Measurements from ENCODE around the gene KCNE3. TPM values are rescaled to one million over a fixed set of nuclear protein-coding genes. Genes with fewer than 3 reads are reported as not detected.

The KCNE3 gene
- total RNA-seq, 2 donors from 2014 or later = 6.6 to 8.3 TPM

GRCh38 chr11:74460065-74460464, 7.3 kb downstream of the KCNE3 start:
- TF ChIP-seq, protein P1, sequence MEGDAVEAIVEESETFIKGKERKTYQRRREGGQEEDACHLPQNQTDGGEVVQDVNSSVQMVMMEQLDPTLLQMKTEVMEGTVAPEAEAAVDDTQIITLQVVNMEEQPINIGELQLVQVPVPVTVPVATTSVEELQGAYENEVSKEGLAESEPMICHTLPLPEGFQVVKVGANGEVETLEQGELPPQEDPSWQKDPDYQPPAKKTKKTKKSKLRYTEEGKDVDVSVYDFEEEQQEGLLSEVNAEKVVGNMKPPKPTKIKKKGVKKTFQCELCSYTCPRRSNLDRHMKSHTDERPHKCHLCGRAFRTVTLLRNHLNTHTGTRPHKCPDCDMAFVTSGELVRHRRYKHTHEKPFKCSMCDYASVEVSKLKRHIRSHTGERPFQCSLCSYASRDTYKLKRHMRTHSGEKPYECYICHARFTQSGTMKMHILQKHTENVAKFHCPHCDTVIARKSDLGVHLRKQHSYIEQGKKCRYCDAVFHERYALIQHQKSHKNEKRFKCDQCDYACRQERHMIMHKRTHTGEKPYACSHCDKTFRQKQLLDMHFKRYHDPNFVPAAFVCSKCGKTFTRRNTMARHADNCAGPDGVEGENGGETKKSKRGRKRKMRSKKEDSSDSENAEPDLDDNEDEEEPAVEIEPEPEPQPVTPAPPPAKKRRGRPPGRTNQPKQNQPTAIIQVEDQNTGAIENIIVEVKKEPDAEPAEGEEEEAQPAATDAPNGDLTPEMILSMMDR (IDR thresholded peaks at IDR 0.05) = no peak
- Histone ChIP-seq H3K4me1 (ENCODE audit: control insufficient read depth in 1 of 2, low read depth in 2 of 2) (peaks cover 0 to 4% of the 10 kb centered on the region in 2 donors), H3K27me3 (replicated peaks; ENCODE audit: insufficient read depth) (no peaks in the 10 kb centered on the region), H3K36me3 (no peaks in the 10 kb centered on the region), H3K4me3 (peak overlapping the region; percentile 5), H3K9me3 (no peaks in the 10 kb centered on the region), H3K27ac (no peak overlapping the region)
- ATAC-seq (ENCODE audit: insufficient number of reproducible peaks, low FRiP score, low read depth) = no peak
- DNase-seq (ENCODE audit: low spot score) = no peak

DNA sequence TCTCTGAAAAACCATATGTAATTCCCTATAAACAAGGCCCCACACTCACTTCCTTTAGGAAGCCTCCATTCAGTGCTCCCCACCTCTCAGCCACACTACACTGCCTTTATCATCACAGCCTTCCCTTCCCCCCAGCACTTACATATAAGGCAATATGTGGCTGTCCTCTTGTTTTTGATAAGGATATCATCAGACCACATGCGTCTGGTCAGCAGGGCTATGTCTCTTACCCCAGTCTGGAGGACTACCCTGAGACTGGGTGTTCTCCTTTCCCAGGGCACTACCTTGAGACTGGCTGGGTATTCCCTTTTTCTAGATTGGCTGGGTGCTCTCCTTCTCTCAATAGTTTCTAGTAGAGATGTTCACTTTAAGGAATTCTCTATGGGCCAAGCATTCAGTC, 7.8 kb downstream of the KCNE3 start:
- H3K36me3 ChIP-seq = no peaks in the 10 kb centered on the region
- H3K9me3 ChIP-seq = no peaks in the 10 kb centered on the region
- TF ChIP-seq, protein P1 (IDR thresholded peaks at IDR 0.05) = no peak
- DNase-seq (ENCODE audit: low spot score) = no peak
- H3K27me3 ChIP-seq (replicated peaks; ENCODE audit: insufficient read depth) = no peaks in the 10 kb centered on the region
- H3K4me1 ChIP-seq (ENCODE audit: control insufficient read depth in 1 of 2, low read depth in 2 of 2) = peaks cover 0 to 4% of the 10 kb centered on the region in 2 donors
- no peak for ATAC-seq (ENCODE audit: insufficient number of reproducible peaks, low FRiP score, low read depth)
- no peak overlapping the region for H3K4me3 ChIP-seq
- H3K27ac ChIP-seq = no peak overlapping the region

DNA sequence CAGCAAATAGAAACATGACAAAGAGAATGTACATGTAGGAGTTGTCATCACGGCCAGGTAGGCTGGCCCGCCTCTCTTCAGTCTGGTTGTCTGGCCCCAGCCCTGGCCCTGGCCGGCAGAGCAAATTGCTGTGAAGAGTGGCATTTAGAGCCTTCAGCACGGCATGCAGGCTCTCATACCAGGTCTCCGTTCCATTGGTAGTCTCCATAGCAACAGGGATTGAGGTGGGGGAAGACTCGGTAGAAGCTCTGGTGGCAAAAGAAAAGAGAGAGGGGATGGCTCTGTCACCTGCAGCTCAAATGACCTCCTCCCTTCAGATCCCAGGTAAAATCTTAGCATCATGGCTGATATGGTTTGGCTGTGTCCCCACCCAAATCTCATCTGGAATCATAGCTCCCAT, 10.0 kb downstream of the KCNE3 start:
- TF ChIP-seq, protein P1 (IDR thresholded peaks at IDR 0.05) = no peak
- ATAC-seq (ENCODE audit: insufficient number of reproducible peaks, low FRiP score, low read depth) (no peak), DNase-seq (ENCODE audit: low spot score) (no peak)
- Histone ChIP-seq H3K9me3 (no peaks in the 10 kb centered on the region), H3K27ac (no peak overlapping the region), H3K27me3 (replicated peaks; ENCODE audit: insufficient read depth) (no peaks in the 10 kb centered on the region), H3K36me3 (no peaks in the 10 kb centered on the region), H3K4me3 (no peak overlapping the region), H3K4me1 (ENCODE audit: control insufficient read depth in 1 of 2, low read depth in 2 of 2) (peaks cover 0 to 4% of the 10 kb centered on the region in 2 donors)

DNA sequence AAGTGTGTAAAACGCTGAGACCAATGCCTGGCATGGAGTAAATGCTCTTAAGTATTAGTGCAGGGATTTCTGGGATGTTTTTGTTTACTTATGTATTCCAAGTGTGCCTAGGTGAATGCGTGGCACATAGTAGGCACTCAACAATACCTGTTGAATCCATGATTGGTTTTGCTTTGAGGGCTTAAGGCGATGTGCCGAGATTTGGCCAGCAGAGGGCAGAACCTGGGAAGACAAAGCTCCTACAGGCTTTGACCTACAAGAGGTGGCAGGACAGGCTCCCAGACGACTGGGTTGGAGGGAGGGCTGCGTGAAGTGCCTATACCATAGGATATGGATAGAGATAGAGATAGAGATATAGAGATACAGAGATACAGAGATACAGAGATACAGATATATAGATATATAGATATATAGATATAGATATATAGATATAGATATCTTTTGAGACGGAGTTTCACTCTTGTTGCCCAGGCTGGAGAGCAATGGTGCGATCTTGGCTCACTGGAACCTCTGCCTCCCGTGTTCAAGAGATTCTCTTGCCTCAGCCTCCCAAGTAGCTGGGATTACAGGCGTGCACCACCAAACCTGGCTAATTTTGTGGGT, 13.9 kb downstream of the KCNE3 start:
- TF ChIP-seq, protein P1 (IDR thresholded peaks at IDR 0.05) = peak; percentile 55
- no peak for DNase-seq (ENCODE audit: low spot score)

DNA sequence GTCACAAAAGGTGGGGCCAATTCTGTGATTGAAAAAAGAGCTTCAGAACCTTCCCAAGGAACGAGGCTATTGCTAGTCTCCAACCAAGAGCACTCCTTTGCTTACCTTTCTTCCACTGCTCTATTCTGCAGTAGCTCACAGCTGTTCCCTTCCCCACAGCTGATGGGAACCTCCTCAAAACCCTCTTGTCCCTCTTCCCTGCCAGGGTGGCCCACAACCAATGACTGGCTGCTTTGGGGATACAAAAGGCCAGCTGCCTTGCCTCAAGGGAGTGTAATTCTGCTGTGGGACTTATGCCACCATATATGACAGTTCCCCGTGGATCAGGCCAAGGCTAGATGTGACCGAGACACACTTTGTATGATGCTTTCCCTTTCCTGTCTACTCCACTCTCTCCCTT, 15.0 kb downstream of the KCNE3 start:
- no peak overlapping the region for H3K27ac ChIP-seq
- H3K4me1 ChIP-seq (ENCODE audit: control insufficient read depth in 1 of 2, low read depth in 2 of 2) = no peaks in the 10 kb centered on the region
- no peaks in the 10 kb centered on the region for H3K36me3 ChIP-seq
- TF ChIP-seq, protein P1 (IDR thresholded peaks at IDR 0.05) = no peak
- H3K4me3 ChIP-seq = no peak overlapping the region
- DNase-seq (ENCODE audit: low spot score) (no peak), ATAC-seq (ENCODE audit: insufficient number of reproducible peaks, low FRiP score, low read depth) (no peak)
- H3K27me3 ChIP-seq (replicated peaks; ENCODE audit: insufficient read depth) = no peaks in the 10 kb centered on the region
- H3K9me3 ChIP-seq = no peaks in the 10 kb centered on the region

More for the DNA sequence above, 13.9 kb downstream of the KCNE3 start:
- Histone ChIP-seq H3K27ac (no peak overlapping the region), H3K4me1 (ENCODE audit: control insufficient read depth in 1 of 2, low read depth in 2 of 2) (no peaks in the 10 kb centered on the region), H3K4me3 (no peak overlapping the region), H3K36me3 (no peaks in the 10 kb centered on the region), H3K27me3 (replicated peaks; ENCODE audit: insufficient read depth) (no peaks in the 10 kb centered on the region), H3K9me3 (no peaks in the 10 kb centered on the region)
- ATAC-seq (ENCODE audit: insufficient number of reproducible peaks, low FRiP score, low read depth) = no peak
